Body of pancreas (tissue), 4 donors: ENCODE measurements around the gene HOXA6.

Experiments used
- CTCF ChIP-seq, 7 experiments: fragments of 450-650 bp in 4 of 7; fragments of 200-600 bp in 3 of 7; sonication (generic) in 3 of 7; IDR thresholded peaks; one replicate each; pipeline ENCODE4 v1.5.1; 2016 to 2019; ENCODE audit warnings: antibody characterized with exemption in 7 of 7
- POLR2A ChIP-seq, 3 donors: fragments of 450-650 bp; IDR thresholded peaks; one replicate each; pipeline ENCODE4 v1.6.1; 2016; ENCODE audit warnings: antibody characterized with exemption in 3 of 3, mild to moderate bottlenecking in 2 of 3

DNA sequence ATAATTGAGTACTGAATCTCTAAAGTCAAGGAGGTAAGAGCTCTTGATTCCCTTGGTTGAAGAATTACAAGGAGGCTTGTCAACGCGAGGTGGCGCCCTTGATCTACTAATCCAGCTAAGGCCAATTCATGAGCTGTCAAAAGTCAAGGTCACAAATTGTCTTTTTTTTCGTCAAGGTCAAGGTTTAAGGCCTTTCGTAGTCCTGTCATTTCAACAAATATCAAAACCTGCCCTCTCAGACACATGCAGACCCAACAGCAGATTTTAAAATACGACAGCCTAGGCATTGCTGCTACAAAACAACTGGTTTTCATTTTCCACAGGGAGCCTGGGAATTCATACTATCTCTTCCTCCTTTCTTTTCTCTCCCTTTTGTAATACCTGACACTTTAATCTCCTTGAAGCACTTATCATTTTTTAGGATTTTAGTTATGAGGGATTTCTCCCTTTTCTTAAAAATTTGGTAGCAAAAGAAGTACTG is 48.8 kb upstream of the HOXA6 start:
- TF ChIP-seq POLR2A (IDR thresholded peaks at IDR 0.05) (no peak), CTCF (IDR thresholded peaks at IDR 0.05) (peak; percentile 38 to 81 (median 76))
